GM19397 (cell line): ENCODE results near the gene RPTOR.

Experiments
- ATAC-seq: cut with Tn5 transposase; IDR thresholded peaks from one replicate; pipeline ENCODE4 v1.9.1; 2021; ENCODE audit warnings: mild to moderate bottlenecking, moderate library complexity; ENCODE audit not compliant: unreplicated experiment

The RPTOR gene

DNA sequence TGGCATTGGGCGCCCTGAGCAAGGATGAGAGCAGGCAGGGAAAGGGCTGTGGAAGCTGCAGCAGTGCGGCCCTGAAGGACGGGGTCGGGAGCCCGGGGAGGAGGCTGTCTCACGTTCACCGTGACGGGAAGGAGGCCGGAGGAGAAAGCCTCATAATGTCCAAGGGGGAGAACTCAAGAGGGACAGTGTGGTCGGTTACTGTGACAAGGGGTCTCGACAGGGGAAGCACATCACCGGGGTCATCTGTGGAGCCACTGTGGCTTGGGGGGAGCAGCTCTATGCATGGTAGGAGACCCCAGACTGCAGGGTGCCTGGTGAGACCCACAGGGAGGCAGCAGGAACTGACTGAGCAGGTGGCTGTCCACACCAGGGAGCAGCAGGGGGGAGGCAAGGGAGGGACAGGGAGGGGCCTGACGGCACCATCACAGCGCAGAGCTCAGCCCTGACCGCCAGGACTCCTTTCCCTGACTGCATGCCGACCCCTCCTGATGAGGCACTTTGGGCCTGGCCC is 292.4 kb downstream of the RPTOR start:
- no peak for ATAC-seq

DNA sequence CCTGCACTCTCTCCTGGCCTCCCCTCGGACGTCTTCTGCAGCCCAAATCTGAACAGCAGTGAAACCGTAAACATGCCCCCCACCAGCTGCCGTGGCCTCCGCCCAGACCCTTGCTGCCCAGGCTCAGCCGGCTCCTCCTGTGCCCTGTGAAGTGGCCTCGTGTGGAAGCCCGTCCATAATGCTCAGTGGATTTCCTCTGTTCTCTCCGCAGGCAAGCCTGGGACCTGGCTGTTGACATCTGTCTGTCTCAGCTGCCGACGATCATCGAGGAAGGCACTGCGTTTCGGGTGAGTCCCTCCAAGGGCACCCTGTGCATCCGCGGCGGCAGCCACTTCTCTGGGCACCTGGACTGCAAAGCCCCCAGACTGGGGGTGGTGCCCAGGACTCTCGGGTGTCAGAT is 293.1 kb downstream of the RPTOR start:
- ATAC-seq: no peak

DNA sequence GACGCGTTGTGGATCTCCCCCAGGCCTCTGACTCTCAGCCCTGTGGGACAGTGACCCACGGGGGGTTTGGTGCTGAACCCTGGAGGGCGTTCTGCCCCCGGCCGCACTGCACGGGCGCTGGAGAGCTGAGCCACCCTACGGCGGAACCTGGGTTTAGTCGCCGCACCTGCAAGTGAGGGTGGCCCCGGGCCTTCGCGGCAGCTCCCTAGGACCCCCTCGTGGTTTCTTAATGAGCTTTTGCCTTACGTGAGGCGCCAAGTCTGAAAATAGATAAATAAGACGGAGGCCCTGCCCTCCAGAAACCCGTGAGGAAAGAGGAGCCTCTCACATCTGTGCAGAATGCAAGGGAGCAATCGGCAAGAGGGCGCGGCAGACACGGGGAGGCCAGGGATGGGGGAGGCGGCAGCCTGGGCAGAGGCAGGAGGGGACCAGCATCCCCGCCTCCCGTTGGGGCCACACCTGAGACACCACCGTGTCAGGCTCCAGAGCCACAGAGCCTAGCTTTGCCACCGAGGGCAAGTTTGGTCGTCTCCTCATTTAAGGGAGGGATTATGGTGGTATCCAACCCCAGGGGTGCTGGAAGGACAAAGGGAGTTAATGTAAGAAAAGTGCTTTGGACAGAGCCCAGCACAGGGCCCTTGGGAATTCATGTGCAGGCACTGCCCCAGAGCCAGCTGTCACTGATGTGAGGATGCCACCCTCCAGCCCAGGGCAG is 293.8 kb downstream of the RPTOR start:
- no peak for ATAC-seq

DNA sequence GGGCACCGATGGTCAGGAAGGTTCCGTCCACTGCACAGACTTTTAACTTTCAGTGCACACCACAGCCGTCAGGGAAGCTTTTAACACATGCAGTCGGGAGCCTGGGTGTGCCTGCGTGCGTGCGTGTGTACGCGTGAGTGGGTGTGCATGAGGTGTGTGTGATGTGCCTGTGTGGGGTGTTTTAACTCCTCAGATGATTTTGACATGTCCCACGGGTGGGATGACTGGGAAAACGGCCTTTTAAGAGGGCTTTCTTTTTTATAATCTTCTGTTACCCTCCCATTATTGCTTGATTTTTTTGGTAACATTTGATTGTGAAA is 294.3 kb downstream of the RPTOR start:
- no peak for ATAC-seq

DNA sequence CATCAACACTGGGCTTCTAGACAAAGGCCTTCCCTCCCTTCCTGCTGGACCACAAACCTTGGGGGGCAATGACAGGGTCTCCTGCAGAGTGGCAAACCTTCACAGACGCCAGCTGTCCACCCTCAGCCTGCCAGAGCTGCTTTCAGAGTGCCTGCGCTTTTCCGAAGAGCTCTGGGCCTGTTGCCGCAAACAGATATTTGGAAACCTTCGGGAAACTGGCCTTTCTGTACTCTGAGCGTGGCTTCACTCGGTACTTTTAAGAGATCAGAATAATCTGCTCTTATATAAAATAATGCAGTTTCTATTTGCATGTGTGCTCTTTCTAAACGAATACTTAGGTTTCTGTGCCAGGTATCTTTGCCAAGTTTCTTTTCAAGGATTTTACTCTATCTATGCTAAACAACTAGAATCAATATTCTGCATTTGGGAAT is 294.9 kb downstream of the RPTOR start:
- no peak for ATAC-seq

DNA sequence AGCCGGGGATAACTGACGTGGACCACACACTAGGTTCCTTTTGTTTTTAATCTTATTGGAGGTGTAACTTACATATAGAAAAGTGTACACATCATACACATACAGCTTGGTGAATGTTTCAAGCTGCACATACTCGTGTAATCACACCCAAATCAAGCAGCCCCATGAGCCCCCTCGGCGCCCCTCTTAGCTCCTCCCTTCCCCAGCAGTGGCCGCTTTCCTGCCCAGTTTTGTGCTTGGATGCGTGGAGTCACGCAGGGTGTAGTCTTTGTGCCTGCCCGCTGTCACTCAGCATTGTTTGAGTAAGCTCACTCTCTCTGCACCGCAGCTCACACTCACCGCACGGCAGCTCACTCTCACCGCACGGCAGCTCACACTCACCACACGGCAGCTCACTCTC is 295.3 kb downstream of the RPTOR start:
- no peak for ATAC-seq

DNA sequence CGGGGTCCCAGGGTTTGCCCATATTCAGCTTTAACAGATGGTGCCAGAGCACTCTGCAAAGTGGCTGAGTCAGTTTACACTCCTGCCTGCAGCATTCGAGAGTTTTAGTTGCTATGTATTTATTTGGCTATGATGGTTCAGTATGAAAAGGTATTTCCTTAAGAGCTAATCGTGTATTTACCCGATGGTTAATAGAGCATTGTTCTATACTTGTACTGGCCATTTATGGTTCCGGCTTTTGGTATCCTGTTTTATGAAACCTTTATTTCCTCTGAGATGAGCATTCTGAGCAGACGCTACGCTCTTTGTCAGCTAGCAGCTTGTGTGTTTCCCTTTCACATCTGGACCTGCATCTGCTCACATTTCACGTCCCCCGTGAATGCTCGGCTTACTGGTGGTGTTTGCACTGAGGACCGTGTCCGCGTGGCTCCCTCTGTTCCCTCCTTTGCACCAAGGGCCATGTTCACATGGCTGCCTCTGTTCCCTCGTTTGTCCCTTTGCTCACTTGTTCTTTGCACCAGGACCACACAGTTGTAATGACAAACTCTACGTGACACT is 297.9 kb downstream of the RPTOR start:
- ATAC-seq: no peak

DNA sequence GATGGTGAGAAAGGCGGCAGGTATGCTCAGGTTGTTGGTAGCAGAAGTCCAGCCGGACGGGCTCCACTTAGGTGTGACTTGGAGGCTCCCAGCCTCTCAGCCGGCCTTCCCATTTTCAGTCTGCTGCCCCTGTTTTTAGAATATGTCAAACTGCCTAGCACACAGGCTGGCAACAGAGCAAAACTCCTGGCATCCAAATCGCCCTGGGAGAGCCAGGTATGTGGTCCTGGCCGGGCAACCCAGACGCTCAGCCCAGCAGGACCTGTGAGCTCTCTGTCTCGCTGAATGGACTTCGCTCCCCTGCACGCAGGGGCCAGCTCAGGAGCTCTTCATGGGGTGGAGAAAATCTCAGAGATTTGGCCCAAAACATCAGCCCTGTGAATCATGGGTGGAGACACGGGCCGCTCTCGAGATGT is 299.1 kb downstream of the RPTOR start:
- ATAC-seq: no peak

DNA sequence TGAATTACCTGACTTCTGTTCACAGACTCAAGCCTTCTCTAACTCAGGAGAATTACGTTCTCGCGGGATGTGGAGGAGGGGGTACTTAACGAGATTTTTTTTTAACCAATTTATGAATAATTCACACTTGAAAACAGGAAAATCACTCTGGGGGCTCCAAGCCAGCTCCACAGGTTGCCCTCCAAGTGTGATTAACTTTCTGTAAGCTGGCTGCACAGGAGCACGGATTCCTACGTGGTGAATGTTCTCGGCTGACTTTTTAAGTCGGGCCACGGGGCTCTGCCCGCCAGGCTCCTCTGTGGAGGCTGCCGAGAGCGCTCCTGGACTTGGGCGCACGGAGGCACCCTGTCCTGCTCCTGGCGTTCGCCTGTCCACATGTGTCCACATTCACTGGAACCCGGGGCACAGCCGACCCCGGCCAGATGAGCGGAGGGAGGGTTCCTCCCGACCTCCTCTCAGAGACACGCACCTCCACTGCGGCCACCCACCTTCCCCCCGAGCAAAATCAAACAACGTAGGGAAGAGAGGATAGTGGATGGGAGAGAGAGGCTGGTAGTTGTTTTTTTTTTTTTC is 299.9 kb downstream of the RPTOR start:
- ATAC-seq: no peak

DNA sequence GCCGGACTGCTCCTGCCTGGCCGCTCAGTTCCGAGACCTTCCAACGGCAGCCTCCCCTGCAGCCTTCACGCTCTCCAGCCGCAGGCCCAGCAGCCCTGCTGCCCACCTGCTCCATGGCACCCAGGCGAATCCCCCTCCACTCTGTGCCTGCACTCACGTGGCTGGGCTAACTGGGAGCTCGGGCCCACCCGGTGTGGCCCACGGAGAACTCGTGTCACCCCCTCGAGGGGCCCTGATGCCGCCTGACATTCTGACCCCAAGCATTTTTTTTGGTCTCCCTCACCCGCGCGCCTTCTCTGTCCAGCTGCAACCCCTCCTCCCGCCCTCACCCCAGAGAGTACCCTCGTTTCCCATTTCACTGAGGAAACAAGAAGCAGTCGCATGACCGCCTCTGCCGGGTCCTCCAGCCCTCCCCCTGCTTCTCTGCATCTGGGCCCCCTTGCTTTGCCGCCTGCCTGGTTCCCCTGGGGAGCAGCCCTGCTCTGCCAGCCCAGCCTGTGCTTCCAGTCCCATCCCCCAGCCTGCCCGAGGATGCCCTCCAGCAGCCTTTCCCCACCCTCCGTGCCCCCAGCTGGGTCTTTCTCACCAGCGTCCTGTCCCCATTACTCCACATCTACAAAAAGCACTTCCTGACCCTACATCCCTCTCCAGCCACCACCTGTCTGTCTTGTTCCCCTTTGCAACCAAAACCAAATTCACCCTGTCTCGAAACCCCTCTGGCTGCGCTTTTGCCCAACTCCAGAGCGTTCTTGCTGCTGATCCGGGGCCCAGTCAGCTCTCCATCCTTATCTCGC is 300.6 kb downstream of the RPTOR start:
- no peak for ATAC-seq

DNA sequence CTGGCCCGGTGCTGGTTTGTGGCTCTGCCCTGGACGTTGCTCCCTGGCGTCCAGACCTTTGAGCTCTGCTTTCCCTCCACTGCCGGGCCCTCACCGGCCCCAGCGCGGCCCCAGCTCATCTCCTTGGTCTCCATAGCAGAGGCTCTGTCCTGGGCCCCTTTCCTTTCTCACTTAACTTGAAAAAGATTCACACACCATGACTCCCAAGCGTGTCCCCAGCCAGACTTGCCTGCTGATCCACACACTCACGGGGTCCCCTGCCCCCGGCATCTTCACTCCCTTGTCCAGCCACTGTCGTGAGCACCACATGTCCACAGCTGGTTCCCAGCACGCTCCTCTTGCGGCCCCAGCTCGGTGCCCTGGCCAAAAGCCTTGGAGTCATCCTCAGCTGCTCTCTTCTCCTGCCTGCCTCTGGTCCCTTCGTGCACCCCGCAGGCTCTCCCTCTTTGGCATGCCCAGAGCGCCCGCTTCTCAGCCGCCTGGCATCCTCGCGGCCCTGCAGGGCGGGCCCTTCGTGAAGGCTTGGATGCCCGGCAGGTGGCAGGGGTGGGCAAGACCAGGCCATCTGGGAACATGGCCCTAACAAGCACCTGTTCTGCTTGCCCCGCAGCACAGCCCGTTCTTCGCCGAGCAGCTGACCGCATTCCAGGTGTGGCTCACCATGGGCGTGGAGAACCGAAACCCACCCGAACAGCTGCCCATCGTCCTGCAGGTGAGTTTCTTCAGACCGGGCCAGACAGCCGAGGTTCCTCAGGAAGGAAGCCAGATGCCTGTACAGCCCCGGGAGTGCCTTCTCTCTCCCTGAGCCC is 301.4 kb downstream of the RPTOR start:
- no peak for ATAC-seq

DNA sequence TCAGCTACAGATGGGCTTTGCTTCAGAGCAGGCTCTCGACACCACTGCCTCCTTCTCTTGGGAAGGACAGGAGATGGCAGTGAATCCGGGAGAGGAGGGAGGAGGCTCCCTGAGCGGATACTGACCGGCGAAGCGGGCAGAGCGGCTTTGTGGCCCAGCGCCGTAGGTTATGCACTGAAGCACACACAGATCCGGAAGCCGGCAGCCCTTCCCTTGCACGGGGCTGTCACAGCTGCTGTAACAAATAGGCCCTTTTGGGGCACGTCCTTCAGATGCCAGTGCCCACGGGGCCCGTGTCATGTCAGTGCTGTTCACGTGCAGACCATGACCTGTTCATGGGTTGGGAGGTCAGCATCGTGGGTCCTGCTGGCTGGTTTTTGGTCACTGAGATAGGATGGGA is 302.3 kb downstream of the RPTOR start:
- no peak for ATAC-seq

DNA sequence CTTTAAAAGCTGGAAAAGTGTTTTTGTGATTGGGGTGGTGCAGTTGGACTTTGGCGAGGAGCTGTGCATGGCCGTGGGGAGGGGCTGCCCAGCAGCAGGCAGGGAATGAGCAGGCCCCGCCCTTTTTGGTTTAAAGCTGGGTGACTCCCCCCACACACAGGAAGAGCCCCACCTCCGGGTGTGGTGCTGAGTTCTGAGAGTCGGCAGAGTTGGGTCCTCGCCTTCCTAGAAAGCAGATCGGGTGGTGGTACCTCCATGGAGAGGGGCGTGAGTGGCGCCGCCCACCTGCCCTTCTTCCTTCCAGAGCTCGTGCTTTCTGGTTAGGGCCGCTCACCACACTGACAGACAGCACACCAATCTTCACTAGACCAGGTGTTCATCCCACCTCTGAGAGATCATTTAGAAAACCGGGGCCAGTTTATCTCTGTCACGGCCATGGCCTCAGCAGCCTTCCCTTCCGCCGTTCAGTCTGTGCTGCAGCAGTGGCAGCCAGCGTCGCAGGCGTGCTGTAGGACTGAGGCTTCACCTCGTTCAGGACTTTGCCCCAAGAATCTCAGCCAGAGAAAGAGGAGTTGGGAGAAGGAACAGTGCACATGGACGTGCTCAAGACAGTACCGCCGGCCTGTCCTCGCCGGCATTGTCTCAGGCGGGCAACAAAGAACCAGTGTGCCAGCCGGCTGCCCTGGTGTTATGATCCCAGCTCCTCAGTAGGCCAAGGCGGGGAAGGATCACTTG is 303.0 kb downstream of the RPTOR start:
- no peak for ATAC-seq

DNA sequence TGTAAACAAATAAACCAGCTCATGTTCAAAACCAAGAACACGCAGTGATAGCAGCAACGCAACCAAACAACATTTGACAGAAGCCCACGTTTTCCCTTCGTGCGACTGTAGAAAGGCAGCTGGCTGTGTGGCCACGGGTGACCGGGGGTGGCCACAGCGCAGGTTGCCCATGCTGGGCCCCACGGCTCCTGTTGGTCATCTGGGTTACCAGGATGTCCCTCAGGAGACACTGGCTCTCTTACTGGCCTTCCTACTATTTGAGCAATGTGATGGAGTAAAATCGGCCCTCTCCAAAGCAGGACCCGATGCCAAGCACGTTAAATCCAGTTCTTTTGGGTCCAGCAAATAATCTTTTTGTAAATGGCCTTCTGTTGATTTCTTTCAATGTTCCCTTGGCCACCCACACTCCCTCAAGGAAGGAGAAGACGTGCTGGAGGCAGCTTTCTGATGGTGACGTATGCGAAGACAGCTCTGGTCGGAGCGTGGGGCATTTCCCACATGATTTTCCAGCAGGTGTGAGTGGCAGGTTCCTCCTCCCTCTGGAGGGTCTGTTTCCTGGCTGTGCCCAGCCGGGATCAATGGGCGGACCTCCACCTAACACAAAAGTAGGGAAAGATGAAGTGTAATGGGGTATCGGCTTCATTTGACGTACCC is 303.9 kb downstream of the RPTOR start:
- no peak for ATAC-seq

DNA sequence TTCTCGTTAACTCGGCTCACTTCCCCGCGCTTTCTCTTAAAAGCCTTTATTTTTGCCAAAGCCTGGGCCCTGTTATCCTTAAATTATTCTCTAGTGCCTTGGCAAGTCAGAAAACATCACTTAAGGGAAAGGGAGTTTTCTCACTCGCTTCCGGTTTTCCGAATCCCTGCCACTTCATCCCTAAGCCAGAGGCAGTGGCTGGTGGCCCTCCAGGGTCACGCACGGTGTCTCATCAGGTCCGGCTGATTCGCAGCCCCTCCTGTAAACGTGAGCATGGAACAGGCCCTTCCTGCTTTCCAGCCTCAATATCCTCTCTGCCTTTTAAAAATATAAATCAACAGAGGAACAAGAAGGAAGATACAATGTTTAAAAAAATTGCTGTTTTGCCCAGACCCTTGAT is 304.5 kb downstream of the RPTOR start:
- ATAC-seq: no peak

DNA sequence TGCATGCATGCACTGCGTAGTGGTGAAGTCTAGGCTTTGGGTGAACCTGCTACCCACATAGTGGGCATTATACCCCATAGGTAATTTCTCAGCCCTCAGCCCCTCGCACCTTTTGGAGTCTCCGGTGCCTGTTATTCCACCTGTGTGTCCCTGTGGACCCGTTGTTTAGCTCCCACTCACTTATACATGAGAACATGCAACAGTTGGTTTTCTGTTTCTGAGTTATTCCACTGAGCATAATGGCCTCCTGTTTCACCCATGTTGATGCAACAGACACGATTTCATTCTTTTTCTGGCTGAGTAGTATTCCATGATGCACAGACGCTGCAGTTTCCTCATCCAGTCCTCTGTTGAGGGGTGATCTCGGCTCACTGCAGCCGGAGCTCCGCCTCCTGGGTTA is 305.5 kb downstream of the RPTOR start:
- no peak for ATAC-seq

DNA sequence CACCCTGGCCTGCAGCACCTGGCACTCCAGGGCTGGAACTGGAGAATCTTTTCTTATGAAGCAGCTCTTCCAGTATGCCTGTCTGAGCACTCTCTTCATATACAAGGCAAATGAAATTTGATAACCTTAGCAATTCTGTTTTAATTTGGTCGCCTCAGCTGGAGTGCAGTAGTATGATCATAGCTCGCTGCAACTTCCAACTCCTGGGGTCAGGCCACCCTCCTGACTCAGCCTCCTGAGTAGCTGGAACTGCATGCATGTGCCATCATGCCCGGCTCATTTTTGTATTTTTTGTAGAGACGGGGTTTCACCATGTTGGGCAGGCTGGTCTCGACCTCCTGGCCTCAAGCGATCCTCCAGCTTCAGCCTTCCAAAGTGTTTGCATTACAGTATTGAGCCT is 306.2 kb downstream of the RPTOR start:
- ATAC-seq: no peak

DNA sequence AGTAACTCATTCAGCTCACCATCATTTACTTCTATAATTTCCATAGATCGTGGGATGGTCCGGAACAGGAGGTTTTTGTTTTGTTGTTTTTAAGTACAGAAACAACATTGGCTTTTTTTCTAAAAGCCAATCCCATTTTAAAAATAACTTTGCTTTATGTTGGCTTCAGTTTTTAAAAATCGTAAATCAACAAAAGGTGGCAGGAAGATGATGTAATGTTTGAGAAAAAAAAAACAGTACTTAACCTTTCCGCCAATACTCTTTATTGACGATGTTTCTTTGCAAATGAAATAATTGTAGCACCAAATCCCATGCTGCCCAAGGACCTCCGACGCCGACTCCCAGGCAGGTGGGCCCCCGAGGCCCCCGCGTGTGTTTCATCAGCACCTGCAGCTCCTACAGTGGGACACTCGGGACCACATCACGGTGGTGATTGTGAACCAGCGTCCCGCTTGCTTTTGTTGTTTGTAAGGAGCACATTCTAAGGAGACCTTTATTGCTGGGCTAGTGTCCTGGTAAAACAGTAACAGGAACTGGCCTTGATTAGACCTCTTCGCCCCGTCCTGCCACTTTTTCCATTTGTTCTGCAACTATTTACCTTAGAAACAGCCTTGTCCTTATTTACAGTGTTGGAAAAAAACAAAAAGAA is 306.8 kb downstream of the RPTOR start:
- ATAC-seq: no peak

DNA sequence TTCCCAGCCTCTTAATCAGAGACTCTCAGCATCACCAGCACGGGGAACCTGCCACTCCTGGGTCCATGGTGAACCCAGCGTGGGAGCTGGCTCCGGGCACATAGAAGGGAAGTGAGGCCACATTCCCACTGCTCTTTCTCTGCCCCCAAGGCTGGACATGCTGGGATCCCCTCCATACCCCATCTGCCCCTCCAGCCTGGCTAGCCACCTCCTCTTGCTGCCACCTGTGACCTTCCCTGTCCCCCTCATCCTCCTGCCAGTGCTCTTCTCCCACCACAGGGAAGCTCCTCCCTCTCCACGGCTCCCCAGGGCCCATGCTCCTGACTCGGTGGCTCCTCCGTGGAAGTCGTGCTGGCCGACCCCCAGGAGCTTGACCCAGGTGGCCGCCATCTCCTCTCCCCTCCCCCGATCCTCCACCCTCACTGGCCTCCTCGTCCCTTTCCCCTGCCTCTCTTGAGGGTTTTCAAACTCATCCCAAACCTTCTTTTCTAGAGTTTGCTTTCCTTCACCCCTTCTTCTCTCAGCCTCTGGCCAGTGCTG is 307.9 kb downstream of the RPTOR start:
- ATAC-seq: no peak
